ENCODE data around the gene GCAT. TPM values are rescaled to one million over a fixed set of nuclear protein-coding genes. Genes with fewer than 3 reads are reported as not detected.

The GCAT gene
- total and polyA plus RNA-seq, 2 of the 4 experiments (the other 2 are of a cell fraction), result 20.6 to 32.3 TPM

DNA sequence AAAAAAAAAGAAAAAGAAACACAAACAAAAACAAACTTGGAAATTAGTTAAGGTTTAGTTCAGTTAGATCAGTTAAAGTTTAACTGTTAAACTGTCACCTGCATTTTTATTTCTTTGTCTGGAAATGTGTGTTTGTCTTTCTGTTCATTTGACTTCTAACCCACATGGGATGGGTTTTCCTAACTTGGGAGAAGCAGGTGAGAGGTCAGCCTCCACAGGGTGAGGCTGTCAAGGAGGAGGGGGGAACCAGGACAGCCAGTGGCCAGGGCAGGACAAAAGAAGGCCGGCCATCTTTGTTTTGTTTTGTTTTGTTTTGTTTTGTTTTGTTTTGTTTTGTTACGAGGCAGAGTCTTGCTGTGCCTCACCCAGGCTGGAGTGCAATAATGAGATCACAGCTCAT lies 13.4 kb upstream of the GCAT start:
- H3K14ac ChIP-seq (replicated peaks; ENCODE audit: low read depth, low read length), result no peak overlapping the region
- no peak overlapping the region for H4K5ac ChIP-seq (ENCODE audit: low read depth, low read length)
- H4K91ac ChIP-seq (ENCODE audit: insufficient read depth, low read depth, low read length), result no peak overlapping the region
- H3K9me3 ChIP-seq (ENCODE audit: control insufficient read depth, insufficient read depth, low read length), result no peaks in the 10 kb centered on the region
- H3K9ac ChIP-seq (ENCODE audit: low read depth, low read length), result no peak overlapping the region
- no peak overlapping the region for H2BK20ac ChIP-seq (ENCODE audit: low read depth, low read length)
- no CpG with 5 or more reads among the region's 2 CpGs for WGBS, 2 experiments (ENCODE audit: extremely low coverage in 2 of 2, insufficient read length in 1 of 2)
- H2AK5ac ChIP-seq (ENCODE audit: low read depth, low read length), result no peak overlapping the region
- H3K27ac ChIP-seq (ENCODE audit: insufficient read depth, low read length), result no peak overlapping the region
- ChIA-PET POLR2A (ENCODE audit: unreplicated experiment) (no interaction called here), CTCF (no interaction called here)
- no peak for ATAC-seq (ENCODE audit: low read depth)
- in situ Hi-C loops (cut with MboI; ENCODE audit: low sequenced_read_pairs) (loop anchor here (5.0 kb wide), 1 partner anchor 152 kb away; no protein-coding TSS in a partner anchor), intact Hi-C loops (cut with micrococcal nuclease) (loop anchor here (5.0 kb wide), 1 partner anchor 112 kb away; no protein-coding TSS in a partner anchor), dilution Hi-C loops (cut with HindIII; ENCODE audit: low sequenced_read_pairs, unreplicated experiment) (no loop called here)
- H3K23ac ChIP-seq (ENCODE audit: low read depth, low read length), result no peak overlapping the region
- no peak overlapping the region for H3K4me2 ChIP-seq (ENCODE audit: low read depth, low read length)
- no peaks in the 10 kb centered on the region for H3K9me1 ChIP-seq (ENCODE audit: insufficient read depth, low read length)
- H4K8ac ChIP-seq (ENCODE audit: low read depth in 2 of 2, low read length in 2 of 2), result no peak overlapping the region
- no peak overlapping the region for H3K4me3 ChIP-seq (ENCODE audit: insufficient read depth, low read depth, low read length)
- no peak overlapping the region for H2BK15ac ChIP-seq (ENCODE audit: low read depth, low read length)
- no peak overlapping the region for H3K56ac ChIP-seq (ENCODE audit: extremely low read depth, insufficient read depth, low read length)
- no peak overlapping the region for H3K4ac ChIP-seq (ENCODE audit: low read depth, low read length)
- no peaks in the 10 kb centered on the region for H3K36me3 ChIP-seq (ENCODE audit: control insufficient read depth, insufficient read depth, low read length)
- no peak overlapping the region for H2BK5ac ChIP-seq (ENCODE audit: low read depth, low read length, poor library complexity, severe bottlenecking)
- H2AFZ ChIP-seq (replicated peaks; ENCODE audit: low read length, poor library complexity), result no peak overlapping the region
- H3K18ac ChIP-seq (ENCODE audit: low read depth, low read length), result no peak overlapping the region
- no peaks in the 10 kb centered on the region for H3K79me1 ChIP-seq (ENCODE audit: low read depth in 1 of 2, low read length in 2 of 2)
- H3K4me1 ChIP-seq (ENCODE audit: control insufficient read depth, insufficient read depth, low read length), result no peaks in the 10 kb centered on the region
- BruUV-seq (replicated peaks), result no TSS peak
- H2BK120ac ChIP-seq (ENCODE audit: low read depth, low read length), result no peak overlapping the region
- H4K20me1 ChIP-seq (ENCODE audit: insufficient read depth, low read length), result no peaks in the 10 kb centered on the region
- no peaks in the 10 kb centered on the region for H3K27me3 ChIP-seq (ENCODE audit: control insufficient read depth, insufficient read depth, low read length)
- H2AK9ac ChIP-seq (replicated peaks; ENCODE audit: low read depth, low read length, poor library complexity), result no peak overlapping the region
- no peak for DNase-seq
- TF ChIP-seq MAFK (IDR thresholded peaks at IDR 0.05; ENCODE audit: low read depth, low read length), result no peak
- TF ChIP-seq SMC3 (IDR thresholded peaks at IDR 0.05; ENCODE audit: low read depth, low read length), result no peak
- no peak for TF ChIP-seq CHD1 (IDR thresholded peaks at IDR 0.05; ENCODE audit: low read depth, low read length)
- TF ChIP-seq MXI1 (IDR thresholded peaks at IDR 0.05; ENCODE audit: borderline replicate concordance, low read depth, low read length), result no peak
- TF ChIP-seq CEBPB (IDR thresholded peaks at IDR 0.05; ENCODE audit: low read depth, low read length), result no peak
- no peak for TF ChIP-seq RCOR1 (IDR thresholded peaks at IDR 0.05; ENCODE audit: insufficient replicate concordance, low read length)
- TF ChIP-seq RAD21 (IDR thresholded peaks at IDR 0.05; ENCODE audit: low read length), result no peak
- TF ChIP-seq NFE2L2 (IDR thresholded peaks at IDR 0.05; ENCODE audit: low read depth, low read length), result no peak
- no peak for TF ChIP-seq RFX5 (IDR thresholded peaks at IDR 0.05; ENCODE audit: low read depth, low read length)
- TF ChIP-seq, protein P1, sequence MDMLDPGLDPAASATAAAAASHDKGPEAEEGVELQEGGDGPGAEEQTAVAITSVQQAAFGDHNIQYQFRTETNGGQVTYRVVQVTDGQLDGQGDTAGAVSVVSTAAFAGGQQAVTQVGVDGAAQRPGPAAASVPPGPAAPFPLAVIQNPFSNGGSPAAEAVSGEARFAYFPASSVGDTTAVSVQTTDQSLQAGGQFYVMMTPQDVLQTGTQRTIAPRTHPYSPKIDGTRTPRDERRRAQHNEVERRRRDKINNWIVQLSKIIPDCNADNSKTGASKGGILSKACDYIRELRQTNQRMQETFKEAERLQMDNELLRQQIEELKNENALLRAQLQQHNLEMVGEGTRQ (IDR thresholded peaks at IDR 0.05; ENCODE audit: low read depth, low read length), result no peak
- no peak for TF ChIP-seq FOS (IDR thresholded peaks at IDR 0.05; ENCODE audit: low read depth, low read length)
- TF ChIP-seq, protein P2, sequence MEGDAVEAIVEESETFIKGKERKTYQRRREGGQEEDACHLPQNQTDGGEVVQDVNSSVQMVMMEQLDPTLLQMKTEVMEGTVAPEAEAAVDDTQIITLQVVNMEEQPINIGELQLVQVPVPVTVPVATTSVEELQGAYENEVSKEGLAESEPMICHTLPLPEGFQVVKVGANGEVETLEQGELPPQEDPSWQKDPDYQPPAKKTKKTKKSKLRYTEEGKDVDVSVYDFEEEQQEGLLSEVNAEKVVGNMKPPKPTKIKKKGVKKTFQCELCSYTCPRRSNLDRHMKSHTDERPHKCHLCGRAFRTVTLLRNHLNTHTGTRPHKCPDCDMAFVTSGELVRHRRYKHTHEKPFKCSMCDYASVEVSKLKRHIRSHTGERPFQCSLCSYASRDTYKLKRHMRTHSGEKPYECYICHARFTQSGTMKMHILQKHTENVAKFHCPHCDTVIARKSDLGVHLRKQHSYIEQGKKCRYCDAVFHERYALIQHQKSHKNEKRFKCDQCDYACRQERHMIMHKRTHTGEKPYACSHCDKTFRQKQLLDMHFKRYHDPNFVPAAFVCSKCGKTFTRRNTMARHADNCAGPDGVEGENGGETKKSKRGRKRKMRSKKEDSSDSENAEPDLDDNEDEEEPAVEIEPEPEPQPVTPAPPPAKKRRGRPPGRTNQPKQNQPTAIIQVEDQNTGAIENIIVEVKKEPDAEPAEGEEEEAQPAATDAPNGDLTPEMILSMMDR (conservative IDR thresholded peaks at IDR 0.05; ENCODE audit: low read depth, low read length), result no peak
- TF ChIP-seq MAZ (IDR thresholded peaks at IDR 0.05; ENCODE audit: borderline replicate concordance, low read depth, low read length), result no peak
- TF ChIP-seq POLR2A (IDR thresholded peaks at IDR 0.05; ENCODE audit: low read depth, low read length), result no peak
- TF ChIP-seq, protein P3, sequence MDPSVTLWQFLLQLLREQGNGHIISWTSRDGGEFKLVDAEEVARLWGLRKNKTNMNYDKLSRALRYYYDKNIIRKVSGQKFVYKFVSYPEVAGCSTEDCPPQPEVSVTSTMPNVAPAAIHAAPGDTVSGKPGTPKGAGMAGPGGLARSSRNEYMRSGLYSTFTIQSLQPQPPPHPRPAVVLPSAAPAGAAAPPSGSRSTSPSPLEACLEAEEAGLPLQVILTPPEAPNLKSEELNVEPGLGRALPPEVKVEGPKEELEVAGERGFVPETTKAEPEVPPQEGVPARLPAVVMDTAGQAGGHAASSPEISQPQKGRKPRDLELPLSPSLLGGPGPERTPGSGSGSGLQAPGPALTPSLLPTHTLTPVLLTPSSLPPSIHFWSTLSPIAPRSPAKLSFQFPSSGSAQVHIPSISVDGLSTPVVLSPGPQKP (IDR thresholded peaks at IDR 0.05; ENCODE audit: borderline replicate concordance, low read depth, low read length), result no peak
- no peak for TF ChIP-seq BHLHE40 (IDR thresholded peaks at IDR 0.05; ENCODE audit: low read depth, low read length)

Measured in IMR-90 (cell line).